IPS DF 19.7 (cell line): ENCODE data around the gene PIMREG.

Experiments
- DNase-seq: peaks from one replicate; pipeline ENCODE4 v3.0.0-alpha.2; 2013; ENCODE audit warnings: low read depth, low spot score

PIMREG gene

GRCh38 chr17:6437956-6438355 is 6.3 kb upstream of the PIMREG start:
- no peak for DNase-seq

- DNase-seq: no peak
Observed at GRCh38 chr17:6439951-6440350, 4.3 kb upstream of the PIMREG start.

- no peak for DNase-seq
Observed at GRCh38 chr17:6442775-6443174, 1.5 kb upstream of the PIMREG start.

- no peak for DNase-seq
Observed at GRCh38 chr17:6444571-6445335, 498 bp downstream of the PIMREG start.

GRCh38 chr17:6446516-6447100 is 2.4 kb downstream of the PIMREG start:
- no peak for DNase-seq

GRCh38 chr17:6448473-6448872 is 4.2 kb downstream of the PIMREG start:
- no peak for DNase-seq

GRCh38 chr17:6449307-6449706 is 5.1 kb downstream of the PIMREG start:
- no peak for DNase-seq

- no peak for DNase-seq
Observed at GRCh38 chr17:6450926-6451832, 6.9 kb downstream of the PIMREG start.

- DNase-seq: no peak
Observed at GRCh38 chr17:6452471-6453266, 8.4 kb downstream of the PIMREG start.

- DNase-seq: no peak
Observed at GRCh38 chr17:6453279-6454024, 9.2 kb downstream of the PIMREG start.

GRCh38 chr17:6454495-6455320 is 10.5 kb downstream of the PIMREG start:
- DNase-seq: no peak

- no peak for DNase-seq
Observed at GRCh38 chr17:6455321-6455705, 11.1 kb downstream of the PIMREG start.

- no peak for DNase-seq
Observed at GRCh38 chr17:6456321-6456720, 12.1 kb downstream of the PIMREG start.

GRCh38 chr17:6456914-6457687 is 12.8 kb downstream of the PIMREG start:
- DNase-seq: no peak

- DNase-seq: no peak
Observed at GRCh38 chr17:6457688-6458459, 13.6 kb downstream of the PIMREG start.

- no peak for DNase-seq
Observed at GRCh38 chr17:6458460-6458950, 14.2 kb downstream of the PIMREG start.

- no peak for DNase-seq
Observed at GRCh38 chr17:6460531-6461161, 16.4 kb downstream of the PIMREG start.

GRCh38 chr17:6461246-6461645 is 17.0 kb downstream of the PIMREG start:
- DNase-seq: no peak
